Stimulated activated naive CD8-positive, alpha-beta T cell treated with anti-CD3 and anti-CD28 coated beads, Interleukin-15, Interleukin-2, amounts not matched to agents 100 U/mL and 50 U/mL, for 24 hours (primary cell): ENCODE measurements around the gene GAPT.

Experiments used
- ATAC-seq: fragments of 150-1000 bp; cut with Tn5 transposase; one replicate; pipeline ENCODE4 v1.10.0; 2021
- DNase-seq: peaks from one replicate; pipeline ENCODE4 v3.0.0; 2021

GAPT gene

GRCh38 chr5:58462154-58462553, 29.1 kb upstream of the GAPT start:
- ATAC-seq (no peak), DNase-seq (no peak)

GRCh38 chr5:58462623-58463230, 28.5 kb upstream of the GAPT start:
- ATAC-seq: no peak
- DNase-seq: peak; percentile 14

DNA sequence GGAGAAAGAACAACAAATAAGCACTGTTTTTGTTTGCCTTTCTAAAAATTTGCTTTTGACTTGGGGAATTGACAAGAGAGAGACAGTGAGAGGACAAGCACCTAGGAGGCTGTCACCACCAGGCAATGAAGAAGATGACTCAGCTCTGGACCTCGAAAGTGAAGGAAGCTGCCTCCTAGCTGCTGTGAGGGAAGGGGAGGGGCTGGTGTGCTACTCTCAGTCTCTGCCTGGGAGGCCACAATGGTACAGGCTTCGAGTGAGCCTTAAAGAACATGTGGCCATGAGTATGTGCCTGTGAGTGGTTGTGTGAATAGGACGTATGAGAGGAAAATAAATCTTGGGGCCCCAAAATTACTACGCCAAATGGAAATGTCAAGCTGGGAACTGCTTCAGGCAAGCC, 24.3 kb upstream of the GAPT start:
- DNase-seq (no peak), ATAC-seq (peak; percentile 69)

DNA sequence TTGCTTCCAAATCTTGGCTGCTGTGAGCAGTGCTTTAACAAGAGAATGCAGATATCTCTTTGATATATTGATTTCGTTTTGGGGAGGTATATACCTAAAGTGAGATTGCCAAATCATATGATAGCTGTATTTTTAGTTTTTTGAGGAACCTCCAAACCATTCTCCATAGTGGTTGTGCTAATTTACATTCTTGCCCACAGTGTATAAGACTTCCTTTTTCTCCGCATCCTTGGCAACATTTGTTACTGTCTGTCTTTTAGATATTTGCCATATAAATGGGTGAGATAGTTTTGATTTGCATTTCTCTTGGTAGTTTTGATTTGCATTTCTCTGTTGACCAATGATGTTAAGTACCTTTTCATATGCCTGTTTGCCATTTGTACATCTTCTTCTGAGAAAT, 21.3 kb upstream of the GAPT start:
- no peak for ATAC-seq
- DNase-seq: no peak

- DNase-seq (no peak), ATAC-seq (no peak)
Observed at GRCh38 chr5:58475404-58475803, 15.8 kb upstream of the GAPT start.

GRCh38 chr5:58477760-58478376, 13.4 kb upstream of the GAPT start:
- no peak for DNase-seq
- no peak for ATAC-seq

- DNase-seq: no peak
- no peak for ATAC-seq
Observed at GRCh38 chr5:58481066-58481676, 10.1 kb upstream of the GAPT start.

DNA sequence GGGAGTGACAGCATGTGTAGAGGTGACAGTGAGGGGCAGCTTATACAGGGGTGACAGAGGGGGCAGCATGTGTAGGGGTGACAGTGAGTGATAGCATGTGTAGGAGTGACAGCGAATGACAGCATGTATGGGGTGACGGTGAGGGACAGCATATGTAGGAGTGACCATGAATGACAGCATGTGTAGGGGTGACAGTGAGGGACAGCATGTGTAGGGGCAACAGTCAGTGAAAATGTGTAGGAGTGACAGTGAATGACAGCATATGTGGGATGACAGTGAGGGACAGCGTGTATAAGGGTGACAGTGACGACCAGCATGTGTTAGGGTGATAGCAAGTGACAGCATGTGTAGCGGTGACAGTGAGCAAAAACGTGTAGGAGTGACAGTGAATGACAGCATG, 9.4 kb upstream of the GAPT start:
- ATAC-seq: no peak
- no peak for DNase-seq

GRCh38 chr5:58482536-58482935, 8.7 kb upstream of the GAPT start:
- ATAC-seq: no peak

GRCh38 chr5:58484505-58484904, 6.7 kb upstream of the GAPT start:
- DNase-seq: no peak
- no peak for ATAC-seq

More at GRCh38 chr5:58482536-58482935, 8.7 kb upstream of the GAPT start:
- DNase-seq: no peak

DNA sequence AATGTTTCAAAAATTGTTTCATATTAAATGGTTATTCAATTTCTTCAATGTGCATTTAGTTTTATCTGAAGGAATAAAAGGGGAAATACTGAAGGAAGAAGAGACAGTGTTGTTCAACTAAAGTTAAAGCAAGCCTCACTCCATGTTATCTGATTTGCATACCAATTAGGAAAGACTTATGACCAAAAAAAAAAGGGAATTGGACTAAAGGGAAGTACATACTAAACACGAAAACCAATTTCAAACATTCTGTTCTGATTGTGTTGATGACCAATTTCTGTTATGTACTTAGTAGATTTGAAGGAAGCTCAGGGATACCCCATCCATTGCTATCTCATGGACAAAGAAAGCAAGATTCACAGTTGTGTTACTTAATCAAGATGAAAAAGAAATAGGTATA, 4.9 kb upstream of the GAPT start:
- DNase-seq (no peak), ATAC-seq (no peak)

DNA sequence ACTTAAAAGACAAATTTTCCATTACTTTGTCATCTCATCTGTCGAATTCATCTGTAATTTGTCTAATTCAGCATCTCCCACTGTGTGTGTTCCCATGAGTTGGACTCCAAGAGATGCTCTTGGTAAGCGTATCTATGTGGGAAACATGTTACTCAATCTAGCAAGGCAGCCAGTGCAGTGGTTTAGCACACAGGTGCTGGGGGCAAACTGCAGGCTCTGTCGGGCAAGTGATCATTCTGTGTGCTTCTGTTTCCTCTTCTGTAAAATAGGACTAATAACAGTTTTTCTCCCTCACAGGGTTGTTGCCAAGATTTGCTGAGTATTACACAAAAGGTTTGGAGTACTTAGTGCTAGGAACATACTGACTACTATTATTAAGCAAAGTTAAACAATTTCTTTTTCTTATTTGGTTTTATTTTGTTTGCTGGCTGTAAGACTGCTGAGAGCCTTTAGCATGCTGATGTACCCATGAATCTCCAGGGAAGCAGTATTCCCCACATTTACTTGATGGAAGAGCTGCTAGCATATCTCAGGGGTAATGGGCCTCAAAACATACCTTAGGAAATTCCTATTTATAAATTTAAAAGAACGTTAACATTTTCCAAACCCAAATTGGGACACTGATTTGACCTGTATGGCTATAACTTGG, 709 bp upstream of the GAPT start:
- DNase-seq: no peak
- no peak for ATAC-seq

GRCh38 chr5:58493141-58493540, 1.9 kb downstream of the GAPT start:
- ATAC-seq (no peak), DNase-seq (no peak)

DNA sequence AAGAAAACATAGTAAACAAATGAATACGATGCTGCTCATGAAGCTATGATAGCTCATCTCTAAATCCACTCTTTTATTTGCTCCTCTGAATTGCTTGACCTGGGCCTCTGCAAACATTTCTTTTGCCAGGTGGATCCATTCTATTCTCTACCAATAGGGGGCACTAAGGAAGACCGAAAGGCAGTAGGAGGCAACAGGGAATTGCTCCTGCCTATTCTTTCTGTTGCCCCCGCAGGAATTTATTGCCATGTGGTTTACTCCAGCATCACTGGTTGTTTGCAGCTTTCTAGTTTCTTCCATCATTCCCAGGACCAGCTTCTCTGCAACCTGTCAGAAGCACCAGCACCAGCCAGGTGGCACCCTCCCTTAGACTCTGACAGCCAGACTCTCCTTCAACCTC, 5.3 kb downstream of the GAPT start:
- ATAC-seq (no peak), DNase-seq (no peak)

DNA sequence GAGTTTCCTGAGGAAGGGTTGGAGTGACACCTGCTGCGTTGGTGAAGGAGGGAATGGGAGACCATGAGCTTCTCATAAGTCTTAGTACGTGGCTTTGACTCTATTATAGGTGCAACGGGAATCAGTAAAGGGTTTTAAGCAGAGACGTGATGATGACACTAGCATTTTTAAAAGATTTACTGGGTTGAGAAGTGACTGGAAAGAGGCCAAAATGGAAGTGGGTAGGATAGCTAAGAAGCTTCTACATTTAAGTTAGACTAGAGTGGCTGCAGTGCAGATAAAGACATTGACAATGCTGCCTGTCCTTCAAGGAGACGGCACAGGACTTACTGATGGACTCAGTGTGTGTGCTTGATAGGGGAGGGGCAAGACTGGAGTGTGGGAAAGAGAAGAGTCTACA, 6.2 kb downstream of the GAPT start:
- DNase-seq (no peak), ATAC-seq (no peak)

DNA sequence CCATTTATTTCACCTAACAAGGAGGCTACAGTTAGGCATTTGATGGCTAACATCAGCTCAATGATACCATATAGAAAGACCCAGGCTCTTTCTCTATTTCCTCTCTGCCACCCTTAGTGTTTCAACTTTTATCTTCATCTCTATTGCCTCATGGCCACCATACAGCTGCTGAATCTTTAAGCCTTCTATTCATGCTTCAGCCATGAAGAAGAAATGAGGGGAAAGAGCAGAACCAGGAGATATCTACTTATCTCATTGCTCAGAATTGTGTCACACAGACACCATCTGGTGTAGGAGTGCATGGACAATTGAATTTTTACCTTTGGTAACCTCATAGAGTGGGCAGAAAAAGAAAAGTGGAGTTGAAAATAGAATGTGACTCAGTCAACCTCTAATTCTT, 6.7 kb downstream of the GAPT start:
- no peak for ATAC-seq

DNA sequence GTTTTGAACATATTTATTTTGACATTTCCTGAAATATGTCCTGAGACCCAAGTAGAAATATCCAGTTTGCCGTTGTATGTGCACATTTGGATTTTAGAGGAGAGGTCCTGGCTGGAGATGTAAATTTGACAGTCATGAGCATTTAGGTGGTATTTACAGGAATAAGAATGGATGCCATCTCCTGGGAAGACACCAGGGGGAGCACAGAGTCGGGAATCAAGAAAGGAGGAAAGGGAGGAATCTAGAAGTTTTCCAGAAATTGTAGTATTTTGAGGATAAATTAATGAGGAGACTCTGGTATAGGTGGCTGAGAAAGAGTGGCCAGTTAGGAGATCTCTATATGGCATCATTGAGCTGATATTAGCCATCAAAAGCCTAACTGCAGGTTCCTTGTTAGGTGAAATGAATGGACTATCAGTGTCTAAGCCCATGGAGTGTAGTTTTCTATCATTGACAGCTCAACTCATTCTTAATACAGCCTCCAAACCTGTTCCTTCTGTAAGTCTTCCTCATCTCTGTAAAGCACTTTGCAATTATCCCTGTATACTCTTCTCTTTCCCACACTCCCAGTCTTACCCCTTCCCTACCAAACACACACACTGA, 7.2 kb downstream of the GAPT start:
- DNase-seq: no peak
- ATAC-seq: no peak

More for the DNA sequence above, 6.7 kb downstream of the GAPT start:
- no peak for DNase-seq

DNA sequence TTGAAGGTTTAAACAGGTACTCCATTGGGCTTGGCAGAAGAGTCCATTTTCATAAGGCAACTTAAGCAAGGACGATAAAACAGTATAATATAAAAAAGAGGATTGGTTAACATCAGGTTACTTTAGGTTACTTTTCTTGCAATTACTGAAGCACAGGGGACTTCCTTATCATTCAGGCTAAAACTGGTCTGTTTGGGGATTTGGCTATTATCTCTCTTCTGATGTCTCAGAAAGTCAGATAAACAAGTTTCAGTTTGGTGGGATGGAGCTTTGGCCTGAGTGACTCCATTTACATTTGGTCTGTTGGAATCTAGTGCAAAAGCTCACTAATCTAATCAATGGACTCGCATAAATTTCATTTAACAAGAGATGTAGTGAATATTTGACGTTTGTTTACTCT, 8.0 kb downstream of the GAPT start:
- DNase-seq: no peak
- no peak for ATAC-seq

DNA sequence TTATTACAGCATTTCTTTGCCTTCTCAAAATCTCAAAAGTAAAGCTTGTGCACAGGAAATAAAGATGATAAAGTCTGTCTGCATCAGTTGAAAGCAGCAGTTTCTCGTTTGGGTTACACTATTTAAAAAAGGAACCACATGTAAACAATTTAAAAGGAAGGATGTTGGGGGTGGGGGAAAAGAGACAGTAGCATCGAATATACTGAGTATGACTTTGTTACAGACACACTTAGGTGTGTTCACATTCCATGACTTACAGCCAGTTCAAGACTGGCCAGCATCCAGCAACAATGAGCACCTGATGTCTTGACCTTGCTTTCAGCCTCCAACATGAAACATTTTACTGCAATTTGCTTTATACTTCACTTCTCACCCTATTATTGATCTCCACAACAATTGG, 8.7 kb downstream of the GAPT start:
- ATAC-seq (no peak), DNase-seq (no peak)

DNA sequence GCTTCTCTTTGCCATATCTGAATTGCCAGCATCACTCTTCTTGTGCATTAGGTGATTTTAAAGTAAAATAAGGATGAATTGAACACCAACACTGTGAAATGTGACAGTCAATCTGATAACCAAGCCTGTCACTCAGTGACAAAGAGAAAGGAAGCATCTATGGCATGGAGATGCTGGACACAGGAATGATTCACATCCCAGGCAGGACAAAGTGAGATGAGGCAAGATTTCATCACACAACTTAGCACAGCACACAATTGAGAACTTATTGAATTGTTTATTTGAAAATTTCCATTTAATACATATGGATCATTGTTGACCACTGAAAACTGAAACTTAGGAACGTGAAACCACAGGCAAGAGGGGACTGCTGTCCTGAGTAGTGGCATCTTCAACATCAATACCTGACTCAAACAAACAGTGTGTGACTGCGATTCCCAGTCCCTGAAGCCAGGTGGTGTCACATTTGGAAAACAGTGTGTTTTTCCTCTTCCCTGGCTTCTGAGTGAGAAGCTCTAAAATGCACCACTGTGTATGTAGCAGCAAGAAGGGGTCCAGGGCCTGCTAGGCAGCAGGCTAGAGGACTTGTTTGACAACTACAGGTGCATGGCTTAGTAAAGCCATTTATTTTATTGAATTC, 10.7 kb downstream of the GAPT start:
- DNase-seq (no peak), ATAC-seq (no peak)

- ATAC-seq (no peak), DNase-seq (no peak)
Observed at GRCh38 chr5:58503390-58504046, 12.3 kb downstream of the GAPT start.

DNA sequence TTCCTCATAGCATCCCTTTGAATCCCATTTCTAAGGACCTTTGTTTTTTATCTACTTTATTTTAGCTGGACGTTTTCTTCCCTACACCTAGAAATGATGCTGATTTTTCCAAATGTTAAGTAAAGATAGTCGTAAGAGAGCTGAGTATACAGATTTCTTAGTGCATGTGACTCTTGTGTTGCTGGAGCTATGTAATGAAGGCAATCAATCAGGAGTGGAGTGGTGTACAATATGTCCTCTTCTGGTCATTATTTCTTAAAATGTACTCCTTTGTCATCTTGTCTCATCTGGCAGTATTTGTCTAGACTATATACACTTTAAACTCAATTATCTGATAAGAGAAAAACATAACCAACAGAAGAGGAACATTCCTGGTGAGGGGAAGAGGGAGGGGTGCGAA, 13.5 kb downstream of the GAPT start:
- ATAC-seq (no peak), DNase-seq (no peak)
